HFF-Myc (cell line): Measurements from ENCODE around the gene GSG1L.

Source experiments
- DNase-seq: peaks from one replicate; pipeline ENCODE4 v3.0.0-alpha.2; 2011; ENCODE audit warnings: low read depth; ENCODE audit errors: extremely low read depth
- H3K4me3 ChIP-seq: replicated peaks from 2 replicates; pipeline ENCODE4 v1.5.1; 2011; ENCODE audit warnings: low read depth, mild to moderate bottlenecking, control low read depth, low read length
- CTCF ChIP-seq: IDR thresholded peaks from 2 replicates; pipeline ENCODE4 v1.5.1; 2012; ENCODE audit warnings: mild to moderate bottlenecking, low read depth, low read length, control low read depth; ENCODE audit errors: missing control alignments

Gene GSG1L

GRCh38 chr16:28025631-28026030 lies 37.9 kb downstream of the GSG1L start:
- H3K4me3 ChIP-seq: no peak overlapping the region
- DNase-seq: no peak
- TF ChIP-seq CTCF: no peak

GRCh38 chr16:28019218-28019617 lies 44.3 kb downstream of the GSG1L start:
- TF ChIP-seq CTCF: no peak
- no peak overlapping the region for H3K4me3 ChIP-seq
- DNase-seq: no peak

- no peak for DNase-seq
- no peak for TF ChIP-seq CTCF
- H3K4me3 ChIP-seq: no peak overlapping the region
These were observed 48.7 kb downstream of the GSG1L start for GRCh38 chr16:28014851-28015250.

GRCh38 chr16:28013878-28014277 lies 49.6 kb downstream of the GSG1L start:
- TF ChIP-seq CTCF: no peak
- no peak overlapping the region for H3K4me3 ChIP-seq
- no peak for DNase-seq

GRCh38 chr16:28013392-28013791 lies 50.1 kb downstream of the GSG1L start:
- no peak overlapping the region for H3K4me3 ChIP-seq
- no peak for DNase-seq
- no peak for TF ChIP-seq CTCF

- H3K4me3 ChIP-seq: no peak overlapping the region
- DNase-seq: peak; percentile 19
- TF ChIP-seq CTCF: no peak
These were observed 51.5 kb downstream of the GSG1L start for GRCh38 chr16:28011971-28012445.

GRCh38 chr16:28011223-28011622 lies 52.3 kb downstream of the GSG1L start:
- no peak for TF ChIP-seq CTCF
- no peak for DNase-seq
- H3K4me3 ChIP-seq: no peak overlapping the region
